ENCODE data around the gene TRIM46. TPM values are rescaled to one million over a fixed set of nuclear protein-coding genes. Genes with fewer than 3 reads are reported as not detected.

TRIM46 gene
- total and polyA plus RNA-seq, 9 of the 15 experiments (the other 6 are each of a cell fraction or from before 2014, with no cell fraction given) = 0.05 to 0.60 (median 0.16) TPM; not detected in 3

- TF ChIP-seq ZBTB9 (CRISPR knock-in tag; IDR thresholded peaks at IDR 0.05) = no peak
- TF ChIP-seq SAP30 (IDR thresholded peaks at IDR 0.05; ENCODE audit: borderline replicate concordance, insufficient read depth, low read depth, low read length, poor library complexity, severe bottlenecking) = peak; percentile 10
- TF ChIP-seq ZNF41 (CRISPR knock-in tag; conservative IDR thresholded peaks at IDR 0.05) = no peak
- 0 out of 4 replicates have a peak, but pooled peaks of 1 of the 2 experiments have one; percentile 15 for TF ChIP-seq RCOR1 (IDR thresholded peaks at IDR 0.05; ENCODE audit: borderline replicate concordance in 1 of 2, low read depth in 2 of 2, low read length in 2 of 2)
- peak; percentile 1 for TF ChIP-seq FIP1L1 (IDR thresholded peaks at IDR 0.05; ENCODE audit: low read depth, low read length, poor library complexity, severe bottlenecking)
- TF ChIP-seq, protein P1, sequence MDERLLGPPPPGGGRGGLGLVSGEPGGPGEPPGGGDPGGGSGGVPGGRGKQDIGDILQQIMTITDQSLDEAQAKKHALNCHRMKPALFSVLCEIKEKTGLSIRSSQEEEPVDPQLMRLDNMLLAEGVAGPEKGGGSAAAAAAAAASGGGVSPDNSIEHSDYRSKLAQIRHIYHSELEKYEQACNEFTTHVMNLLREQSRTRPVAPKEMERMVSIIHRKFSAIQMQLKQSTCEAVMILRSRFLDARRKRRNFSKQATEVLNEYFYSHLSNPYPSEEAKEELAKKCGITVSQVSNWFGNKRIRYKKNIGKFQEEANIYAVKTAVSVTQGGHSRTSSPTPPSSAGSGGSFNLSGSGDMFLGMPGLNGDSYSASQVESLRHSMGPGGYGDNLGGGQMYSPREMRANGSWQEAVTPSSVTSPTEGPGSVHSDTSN (CRISPR knock-in tag; IDR thresholded peaks at IDR 0.05; ENCODE audit: low read depth) = no peak; the same call in 1 of the 2 replicates
- TF ChIP-seq, protein P1 (tag; conservative IDR thresholded peaks at IDR 0.05; ENCODE audit: low read depth) = peak; percentile 97
- TF ChIP-seq ZNF217 (CRISPR knock-in tag; IDR thresholded peaks at IDR 0.05) = no peak
- no peak for TF ChIP-seq MXI1 (IDR thresholded peaks at IDR 0.05; ENCODE audit: low read depth, low read length)
- no peak for TF ChIP-seq ARNT (IDR thresholded peaks at IDR 0.05)
- TF ChIP-seq, protein P2, sequence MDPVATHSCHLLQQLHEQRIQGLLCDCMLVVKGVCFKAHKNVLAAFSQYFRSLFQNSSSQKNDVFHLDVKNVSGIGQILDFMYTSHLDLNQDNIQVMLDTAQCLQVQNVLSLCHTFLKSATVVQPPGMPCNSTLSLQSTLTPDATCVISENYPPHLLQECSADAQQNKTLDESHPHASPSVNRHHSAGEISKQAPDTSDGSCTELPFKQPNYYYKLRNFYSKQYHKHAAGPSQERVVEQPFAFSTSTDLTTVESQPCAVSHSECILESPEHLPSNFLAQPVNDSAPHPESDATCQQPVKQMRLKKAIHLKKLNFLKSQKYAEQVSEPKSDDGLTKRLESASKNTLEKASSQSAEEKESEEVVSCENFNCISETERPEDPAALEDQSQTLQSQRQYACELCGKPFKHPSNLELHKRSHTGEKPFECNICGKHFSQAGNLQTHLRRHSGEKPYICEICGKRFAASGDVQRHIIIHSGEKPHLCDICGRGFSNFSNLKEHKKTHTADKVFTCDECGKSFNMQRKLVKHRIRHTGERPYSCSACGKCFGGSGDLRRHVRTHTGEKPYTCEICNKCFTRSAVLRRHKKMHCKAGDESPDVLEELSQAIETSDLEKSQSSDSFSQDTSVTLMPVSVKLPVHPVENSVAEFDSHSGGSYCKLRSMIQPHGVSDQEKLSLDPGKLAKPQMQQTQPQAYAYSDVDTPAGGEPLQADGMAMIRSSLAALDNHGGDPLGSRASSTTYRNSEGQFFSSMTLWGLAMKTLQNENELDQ (CRISPR knock-in tag; IDR thresholded peaks at IDR 0.05; ENCODE audit: borderline replicate concordance) = no peak
- TF ChIP-seq SMARCA4 (IDR thresholded peaks at IDR 0.05) = peak; percentile 7
- TF ChIP-seq, protein P3, sequence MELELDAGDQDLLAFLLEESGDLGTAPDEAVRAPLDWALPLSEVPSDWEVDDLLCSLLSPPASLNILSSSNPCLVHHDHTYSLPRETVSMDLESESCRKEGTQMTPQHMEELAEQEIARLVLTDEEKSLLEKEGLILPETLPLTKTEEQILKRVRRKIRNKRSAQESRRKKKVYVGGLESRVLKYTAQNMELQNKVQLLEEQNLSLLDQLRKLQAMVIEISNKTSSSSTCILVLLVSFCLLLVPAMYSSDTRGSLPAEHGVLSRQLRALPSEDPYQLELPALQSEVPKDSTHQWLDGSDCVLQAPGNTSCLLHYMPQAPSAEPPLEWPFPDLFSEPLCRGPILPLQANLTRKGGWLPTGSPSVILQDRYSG (tag; conservative IDR thresholded peaks at IDR 0.05; ENCODE audit: low read depth) = no peak; the same call in 1 of the 2 replicates
- TF ChIP-seq PKNOX1 (IDR thresholded peaks at IDR 0.05) = peak; percentile 99
- TF ChIP-seq PTRF (tag; IDR thresholded peaks at IDR 0.05) = no peak
- TF ChIP-seq TCF3 (CRISPR knock-in tag; IDR thresholded peaks at IDR 0.05) = no peak; the same call in 1 of the 2 replicates
- TF ChIP-seq ADNP (tag; IDR thresholded peaks at IDR 0.05) = no peak
- TF ChIP-seq GATA2 (CRISPR knock-in tag; IDR thresholded peaks at IDR 0.05) = no peak
Observed at GRCh38 chr1:155227261-155228095, 53.8 kb downstream of the TRIM46 start (continued).
